Ishikawa (cell line): Measurements from ENCODE around the gene CHPF.

ENCODE experiments used
- EP300 ChIP-seq: IDR thresholded peaks from 2 replicates; pipeline ENCODE4 v1.6.1; 2012; ENCODE audit warnings: borderline replicate concordance
- TEAD4 ChIP-seq: IDR thresholded peaks from 2 replicates; pipeline ENCODE4 v1.6.1; 2012

DNA sequence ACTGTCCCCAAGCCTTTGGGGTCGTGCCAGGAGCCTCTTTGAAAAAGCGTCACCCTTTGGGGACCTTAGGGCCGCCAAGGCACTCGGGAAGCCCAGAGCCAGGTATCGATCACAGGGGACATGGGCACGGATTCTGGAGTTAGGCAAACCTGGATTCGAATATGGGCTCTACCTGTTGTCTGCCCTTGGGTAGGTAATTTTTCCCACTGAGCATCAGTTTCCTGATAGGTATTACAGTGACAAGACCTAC lies 9.5 kb upstream of the CHPF start:
- TF ChIP-seq EP300 (no peak), TEAD4 (no peak)
